Measurements from ENCODE around the gene QRFP.

- no peak for TF ChIP-seq EP300 (conservative IDR thresholded peaks at IDR 0.05; ENCODE audit: poor library complexity, severe bottlenecking)
- TF ChIP-seq CTCF (IDR thresholded peaks at IDR 0.05; ENCODE audit: poor library complexity, severe bottlenecking), result no peak
- no peak for TF ChIP-seq RAD21 (conservative IDR thresholded peaks at IDR 0.05)
These were observed 38.4 kb upstream of the QRFP start for GRCh38 chr9:130934702-130935647.

All from neural cell (in vitro differentiated cells).